Psoas muscle (tissue), 8 donors: ENCODE measurements around the gene RASSF6. TPM values are rescaled to one million over a fixed set of nuclear protein-coding genes. Genes with fewer than 3 reads are reported as not detected.

Source experiments
- ATAC-seq, 4 donors: fragments of 200-7000 bp; cut with Tn5 transposase; one replicate each; pipeline ENCODE4 v1.9.1; 2020; ENCODE audit warnings: moderate library complexity in 3 of 4, mild to moderate bottlenecking in 2 of 4
- DNase-seq, 2 donors: peaks; one replicate each; pipeline ENCODE4 v3.0.0-alpha.2; 2020
- H3K27ac ChIP-seq: fragments of 200-600 bp; one replicate; pipeline ENCODE4 v1.8.0; 2022
- H3K27me3 ChIP-seq, 3 donors: fragments of 200-600 bp in 1 of 3; one replicate each; pipeline versions ENCODE4 v1.6.1 to v1.8.0; 2013 to 2022; ENCODE audit warnings: low read length in 2 of 3, mild to moderate bottlenecking in 2 of 3, moderate library complexity in 1 of 3; ENCODE audit not compliant: insufficient read depth in 3 of 3
- H3K36me3 ChIP-seq, 2 donors: fragments of 200-600 bp in 1 of 2; one replicate each; pipeline versions ENCODE4 v1.6.1 to v1.8.0; 2013 to 2022; ENCODE audit warnings: low read depth in 1 of 2, mild to moderate bottlenecking in 1 of 2, moderate library complexity in 1 of 2; ENCODE audit not compliant: insufficient read depth in 1 of 2
- H3K4me1 ChIP-seq: fragments of 200-600 bp; one replicate; pipeline ENCODE4 v1.8.0; 2022
- H3K4me3 ChIP-seq: fragments of 200-600 bp; one replicate; pipeline ENCODE4 v1.8.0; 2022; ENCODE audit warnings: mild to moderate bottlenecking
- H3K9me3 ChIP-seq: fragments of 200-600 bp; one replicate; pipeline ENCODE4 v1.8.0; 2022
- CTCF ChIP-seq: fragments of 200-600 bp; IDR thresholded peaks from one replicate; pipeline ENCODE4 v1.8.0; 2022; ENCODE audit warnings: antibody characterized with exemption
- WGBS, 3 donors: extraction: QIAGEN DNeasy Blood & Tissue Kit; methylation state at CpG; one replicate each; pipeline versions ENCODE4 v1.1.6 to v1.1.7; 2013; 5-methylcytosine and 5-hydroxymethylcytosine counted together
- intact Hi-C, 2 donors: fragments of 100-400 bp; cut with DNase I; formaldehyde crosslinking; loops; one replicate each; pipeline versions ENCODE4 v1.11.0 to v1.14.2; 2022
- polyA plus RNA-seq, 3 donors: library from polyadenylated mRNA; stranded (reverse); fragments of 200-250 nt; gene quantifications; one replicate each; pipeline ENCODE4 v1.2.3, GENCODE V29; 2013
- total RNA-seq, 4 donors: library from RNA; stranded (reverse); fragmentation: NEBNext Ultra II Directional in 2 of 4; extraction: Animal tissue kit (Norgen Biotek cat#: 25700) in 2 of 4; gene quantifications; one replicate each; pipeline versions ENCODE4 v1.2.1 to v1.2.4, GENCODE V29; 2021 to 2023
- donor health status: healthy with polysubstance abuse.
- donor health status: DM: no; HTN: no; CAD: no; lungs with moderate emphysema.
- donor health status: Bipolar disorder and iron deficiency.
- donor health status: healthy.
- donor health status: DM: yes; HTN: yes; CAD: no.
- donor health status: DM: no; HTN: no; CAD: no.
- donor health status: DM: no; HTN: no; CAD: no.
- donor health status: DM: yes; HTN: yes; CAD: no.

The RASSF6 gene
- total and polyA plus RNA-seq, 7 donors = 0.01 TPM; not detected in 6

GRCh38 chr4:73607375-73608033 lies 12.7 kb downstream of the RASSF6 start:
- Histone ChIP-seq H3K27me3 (peaks cover 0 to 2% (median 0%) of the 10 kb centered on the region in 3 donors), H3K4me1 (no peaks in the 10 kb centered on the region), H3K9me3 (no peaks in the 10 kb centered on the region), H3K4me3 (no peak overlapping the region), H3K27ac (no peak overlapping the region), H3K36me3 (no peaks in the 10 kb centered on the region)
- intact Hi-C loops = no loop called here
- no peak for DNase-seq
- no peak for ATAC-seq
- TF ChIP-seq CTCF = no peak

- intact Hi-C loops = no loop called here
- Histone ChIP-seq H3K27ac (no peak overlapping the region), H3K9me3 (no peaks in the 10 kb centered on the region), H3K4me3 (no peak overlapping the region), H3K36me3 (no peaks in the 10 kb centered on the region), H3K4me1 (no peaks in the 10 kb centered on the region), H3K27me3 (peaks cover 0 to 2% (median 0%) of the 10 kb centered on the region in 3 donors)
- DNase-seq (no peak), ATAC-seq (no peak)
- WGBS, 3 donors = 87 to 89% (median 88%) methylated on average over 4 of the region's 4 CpGs
- no peak for TF ChIP-seq CTCF
Observed at GRCh38 chr4:73606465-73606974, 13.7 kb downstream of the RASSF6 start.

GRCh38 chr4:73603854-73604584 lies 16.2 kb downstream of the RASSF6 start:
- Histone ChIP-seq H3K36me3 (no peaks in the 10 kb centered on the region), H3K27me3 (peaks cover 0 to 2% (median 0%) of the 10 kb centered on the region in 3 donors), H3K4me3 (no peak overlapping the region), H3K4me1 (no peaks in the 10 kb centered on the region), H3K9me3 (no peaks in the 10 kb centered on the region), H3K27ac (no peak overlapping the region)
- no peak for DNase-seq
- TF ChIP-seq CTCF = no peak
- whole genome bisulfite sequencing, 3 donors = 65 to 73% (median 70%) methylated on average over 12 of the region's 12 CpGs
- intact Hi-C loops = no loop called here
- ATAC-seq = no peak

- Histone ChIP-seq H3K36me3 (no peaks in the 10 kb centered on the region), H3K4me1 (no peaks in the 10 kb centered on the region), H3K27me3 (peaks cover 0 to 2% (median 0%) of the 10 kb centered on the region in 3 donors), H3K4me3 (no peak overlapping the region), H3K27ac (no peak overlapping the region), H3K9me3 (no peaks in the 10 kb centered on the region)
- intact Hi-C loops = no loop called here
- ATAC-seq = no peak
- no peak for DNase-seq
- WGBS, 3 donors = 36 to 56% (median 40%) methylated on average over 3 of the region's 3 CpGs
- no peak for TF ChIP-seq CTCF
Observed at GRCh38 chr4:73603271-73603710, 16.9 kb downstream of the RASSF6 start.
